Sigmoid colon (tissue), 3 donors: Measurements from ENCODE around the gene CCDC85C.
A peak's percentile ranks its signal among the peaks of the same experiment; 100 is the strongest.

Experiments
- POLR2A ChIP-seq, 2 donors: fragments of 450-650 bp; IDR thresholded peaks; one replicate each; pipeline ENCODE4 v1.6.1; 2016; ENCODE audit warnings: antibody characterized with exemption in 2 of 2, mild to moderate bottlenecking in 2 of 2, moderate library complexity in 2 of 2
- TF ChIP-seq, protein P1 (sequence below), 4 experiments: fragments of 450-650 bp in 3 of 4; fragments of 200-600 bp in 1 of 4; IDR thresholded peaks; one replicate each; pipeline ENCODE4 v1.5.1; 2016 to 2019; ENCODE audit warnings: antibody characterized with exemption in 4 of 4, mild to moderate bottlenecking in 3 of 4, moderate library complexity in 2 of 4

DNA sequence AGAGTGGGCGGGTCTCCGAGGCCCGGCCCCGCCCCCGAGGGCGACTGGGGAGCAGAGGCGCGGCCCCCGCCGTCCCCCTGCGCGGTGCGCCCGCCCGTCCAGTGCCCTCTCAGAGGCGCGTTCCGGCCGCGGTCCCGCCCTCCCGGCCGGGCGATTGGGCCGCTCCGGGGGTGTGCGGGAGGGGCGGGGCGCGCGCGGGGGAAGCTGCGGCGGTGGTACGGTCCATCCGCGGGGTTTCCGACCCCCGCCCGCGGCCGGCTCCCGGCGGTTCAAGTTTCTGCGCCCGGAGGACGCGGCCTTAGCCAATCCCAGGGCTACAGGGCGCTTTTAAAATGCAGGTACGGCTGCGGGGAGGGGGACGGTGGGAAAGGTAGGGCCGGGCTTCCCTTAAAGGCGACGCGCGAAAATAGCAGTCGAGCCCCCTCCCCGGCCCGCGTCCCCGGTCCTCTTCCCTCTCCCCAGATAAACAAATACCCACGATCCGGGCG is 315 bp upstream of the CCDC85C start:
- TF ChIP-seq, protein P1, sequence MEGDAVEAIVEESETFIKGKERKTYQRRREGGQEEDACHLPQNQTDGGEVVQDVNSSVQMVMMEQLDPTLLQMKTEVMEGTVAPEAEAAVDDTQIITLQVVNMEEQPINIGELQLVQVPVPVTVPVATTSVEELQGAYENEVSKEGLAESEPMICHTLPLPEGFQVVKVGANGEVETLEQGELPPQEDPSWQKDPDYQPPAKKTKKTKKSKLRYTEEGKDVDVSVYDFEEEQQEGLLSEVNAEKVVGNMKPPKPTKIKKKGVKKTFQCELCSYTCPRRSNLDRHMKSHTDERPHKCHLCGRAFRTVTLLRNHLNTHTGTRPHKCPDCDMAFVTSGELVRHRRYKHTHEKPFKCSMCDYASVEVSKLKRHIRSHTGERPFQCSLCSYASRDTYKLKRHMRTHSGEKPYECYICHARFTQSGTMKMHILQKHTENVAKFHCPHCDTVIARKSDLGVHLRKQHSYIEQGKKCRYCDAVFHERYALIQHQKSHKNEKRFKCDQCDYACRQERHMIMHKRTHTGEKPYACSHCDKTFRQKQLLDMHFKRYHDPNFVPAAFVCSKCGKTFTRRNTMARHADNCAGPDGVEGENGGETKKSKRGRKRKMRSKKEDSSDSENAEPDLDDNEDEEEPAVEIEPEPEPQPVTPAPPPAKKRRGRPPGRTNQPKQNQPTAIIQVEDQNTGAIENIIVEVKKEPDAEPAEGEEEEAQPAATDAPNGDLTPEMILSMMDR (IDR thresholded peaks at IDR 0.05), result no peak
- TF ChIP-seq POLR2A (IDR thresholded peaks at IDR 0.05), result peak in 1 of 2 donors; percentile 25
